A673 (cell line): ENCODE measurements around the gene XYLT2.

ENCODE experiments used
- CTCF ChIP-seq: fragments of 300-800, 200-600 bp; sonication (generic); conservative IDR thresholded peaks from 2 replicates; pipeline ENCODE4 v1.5.1; 2017; ENCODE audit warnings: low read depth, mild to moderate bottlenecking, antibody characterized with exemption, low read length, moderate library complexity, mixed read lengths
- EZH2 ChIP-seq: fragments of 200-600 bp; sonication (generic); IDR thresholded peaks from 2 replicates; pipeline ENCODE4 v1.6.1; 2017; ENCODE audit warnings: borderline replicate concordance, low read depth, mild to moderate bottlenecking, mixed read lengths, antibody characterized with exemption, low read length; ENCODE audit not compliant: poor library complexity, severe bottlenecking

- TF ChIP-seq CTCF = no peak
- TF ChIP-seq EZH2 = no peak
Observed at GRCh38 chr17:50355701-50356341, 9.9 kb downstream of the XYLT2 start.
